ENCODE results near the gene FLG2.
"Not testable (repeated sequence)": the region's sequence is repeated elsewhere in the genome, so short reads cannot be mapped to it uniquely, and the experiment has no call there.

FLG2 gene

GRCh38 chr1:152313319-152313801, 46.4 kb downstream of the FLG2 start:
- no peak for DNase-seq (ENCODE audit: low read depth, low spot score)

GRCh38 chr1:152312169-152312568, 47.6 kb downstream of the FLG2 start:
- not testable (repeated sequence) for DNase-seq (ENCODE audit: low read depth, low spot score)

GRCh38 chr1:152309955-152310354, 49.9 kb downstream of the FLG2 start:
- DNase-seq (ENCODE audit: low read depth, low spot score), result no peak

GRCh38 chr1:152309320-152309901, 50.4 kb downstream of the FLG2 start:
- not testable (repeated sequence) for DNase-seq (ENCODE audit: low read depth, low spot score)

- DNase-seq (ENCODE audit: low read depth, low spot score), result not testable (repeated sequence)
Observed at GRCh38 chr1:152308758-152309157, 51.0 kb downstream of the FLG2 start.

- not testable (repeated sequence) for DNase-seq (ENCODE audit: low read depth, low spot score)
Observed at GRCh38 chr1:152307970-152308369, 51.8 kb downstream of the FLG2 start.

GRCh38 chr1:152306123-152306522, 53.7 kb downstream of the FLG2 start:
- DNase-seq (ENCODE audit: low read depth, low spot score), result not testable (repeated sequence)

GRCh38 chr1:152304773-152305172, 55.0 kb downstream of the FLG2 start:
- DNase-seq (ENCODE audit: low read depth, low spot score), result not testable (repeated sequence)

GRCh38 chr1:152303139-152303872, 56.5 kb downstream of the FLG2 start:
- DNase-seq (ENCODE audit: low read depth, low spot score), result not testable (repeated sequence)

All from smooth muscle cell of the brain vasculature (primary cell).